ENCODE measurements around the gene KLHL22.
A peak's percentile ranks its signal among the peaks of the same experiment; 100 is the strongest.
"Not testable (repeated sequence)": the region's sequence is repeated elsewhere in the genome, so short reads cannot be mapped to it uniquely, and the experiment has no call there.

KLHL22 gene

DNA sequence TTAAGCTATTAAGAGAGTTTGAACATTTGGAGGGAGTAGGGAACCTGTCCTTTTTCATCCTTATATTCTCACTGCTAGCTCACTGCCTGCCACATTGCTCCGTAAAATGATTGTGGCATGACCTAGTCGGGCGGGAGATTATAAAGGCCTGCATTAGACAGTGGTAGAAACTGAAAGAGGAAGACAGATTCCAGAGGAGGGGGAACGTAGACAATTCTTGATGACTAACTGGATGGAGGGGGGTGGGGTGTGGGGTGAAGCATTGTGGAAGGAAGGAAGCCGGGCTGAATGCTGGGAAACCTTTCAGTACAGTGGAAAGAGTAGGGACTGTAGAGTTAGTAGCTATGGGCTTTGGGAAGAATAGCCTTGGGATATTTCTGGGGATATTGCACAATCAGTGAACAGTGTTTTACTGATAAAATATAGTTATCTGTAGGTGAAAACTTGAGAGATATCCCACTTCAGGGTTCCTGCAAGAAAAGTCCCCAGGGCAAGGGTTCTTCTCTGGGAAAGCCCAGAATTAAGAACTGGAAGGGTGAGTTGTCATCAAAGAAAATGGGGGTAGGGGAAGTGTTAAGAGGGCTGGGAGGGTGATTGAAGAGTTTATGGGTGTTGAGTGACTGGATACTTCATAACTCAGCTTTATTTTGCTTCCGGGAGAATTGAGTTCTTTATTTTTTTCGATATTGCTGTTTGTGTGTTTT is 13.9 kb upstream of the KLHL22 start:
- H4K20me1 ChIP-seq (ENCODE audit: control insufficient read depth, insufficient read depth, low read depth, low read length) = peaks cover 21% of the 10 kb centered on the region

DNA sequence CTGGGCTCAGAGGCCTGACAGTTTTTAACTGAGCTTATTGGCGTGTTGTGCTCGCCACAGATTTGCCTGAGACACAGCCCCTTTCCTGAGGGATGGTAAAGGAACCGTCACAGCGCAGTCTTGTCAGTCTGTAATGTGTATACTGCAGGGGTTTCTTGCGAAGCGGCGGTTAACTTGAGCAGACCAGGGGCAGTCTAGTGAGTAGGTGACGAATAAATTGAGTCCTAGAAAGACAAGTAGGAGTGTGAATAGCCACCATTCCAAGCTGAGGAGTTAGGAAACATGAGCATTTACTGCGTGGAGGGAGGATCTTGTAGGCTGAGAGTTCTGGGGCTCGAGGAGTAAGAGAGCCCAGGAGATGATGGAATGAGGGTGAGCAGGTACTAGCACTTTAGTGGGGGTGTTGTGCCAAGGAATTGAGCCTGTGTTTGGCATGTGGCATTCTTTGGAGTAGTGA is 13.2 kb upstream of the KLHL22 start:
- TF ChIP-seq EZH2phosphoT487 (IDR thresholded peaks at IDR 0.05; ENCODE audit: borderline replicate concordance, low read length) = no peak
- Histone ChIP-seq H3K9me2 (replicated peaks; ENCODE audit: control insufficient read depth, low read length) (no peaks in the 10 kb centered on the region), H3K4me2 (ENCODE audit: low read length) (peak overlapping the region; percentile 97), H3K36me3 (ENCODE audit: control insufficient read depth, low read length) (peaks cover 43% of the 10 kb centered on the region), H3K27me3 (ENCODE audit: control insufficient read depth, low read length) (no peaks in the 10 kb centered on the region), H3K27ac (ENCODE audit: low read depth, low read length) (peak overlapping the region; percentile 58), H3F3A (ENCODE audit: control insufficient read depth, insufficient read depth) (no peaks in the 10 kb centered on the region), H3K9me3 (ENCODE audit: control insufficient read depth, insufficient read depth, low read length) (no peaks in the 10 kb centered on the region), H3K4me3 (ENCODE audit: low read length) (peak overlapping the region; percentile 98), H3K79me2 (ENCODE audit: control insufficient read depth, low read length) (peaks cover 65% of the 10 kb centered on the region), H3K4me1 (ENCODE audit: control insufficient read depth, low read length) (peaks cover 37% of the 10 kb centered on the region), H4K20me1 (ENCODE audit: control insufficient read depth, insufficient read depth, low read depth, low read length) (peaks cover 21% of the 10 kb centered on the region)

More for the DNA sequence above, 13.9 kb upstream of the KLHL22 start:
- Histone ChIP-seq H3K4me1 (ENCODE audit: control insufficient read depth, low read length) (peaks cover 37% of the 10 kb centered on the region), H3K79me2 (ENCODE audit: control insufficient read depth, low read length) (peaks cover 72% of the 10 kb centered on the region), H3K36me3 (ENCODE audit: control insufficient read depth, low read length) (peaks cover 48% of the 10 kb centered on the region), H3K4me3 (ENCODE audit: low read length) (peak overlapping the region; percentile 98), H3F3A (ENCODE audit: control insufficient read depth, insufficient read depth) (no peaks in the 10 kb centered on the region), H3K4me2 (ENCODE audit: low read length) (peak overlapping the region; percentile 97), H3K9me3 (ENCODE audit: control insufficient read depth, insufficient read depth, low read length) (no peaks in the 10 kb centered on the region), H3K27ac (ENCODE audit: low read depth, low read length) (peak overlapping the region; percentile 58), H3K9me2 (replicated peaks; ENCODE audit: control insufficient read depth, low read length) (no peaks in the 10 kb centered on the region), H3K27me3 (ENCODE audit: control insufficient read depth, low read length) (no peaks in the 10 kb centered on the region)
- no peak for TF ChIP-seq EZH2phosphoT487 (IDR thresholded peaks at IDR 0.05; ENCODE audit: borderline replicate concordance, low read length)

GRCh38 chr22:20508067-20508755 is 12.6 kb upstream of the KLHL22 start:
- not testable (repeated sequence) for H3F3A ChIP-seq (ENCODE audit: control insufficient read depth, insufficient read depth); H3K27me3 ChIP-seq (ENCODE audit: control insufficient read depth, low read length); H3K9me2 ChIP-seq (replicated peaks; ENCODE audit: control insufficient read depth, low read length); H3K9me3 ChIP-seq (ENCODE audit: control insufficient read depth, insufficient read depth, low read length)
- Histone ChIP-seq H3K36me3 (ENCODE audit: control insufficient read depth, low read length) (peaks cover 39% of the 10 kb centered on the region), H4K20me1 (ENCODE audit: control insufficient read depth, insufficient read depth, low read depth, low read length) (peaks cover 21% of the 10 kb centered on the region), H3K4me3 (ENCODE audit: low read length) (peak overlapping the region; percentile 98), H3K27ac (ENCODE audit: low read depth, low read length) (peak overlapping the region; percentile 72), H3K79me2 (ENCODE audit: control insufficient read depth, low read length) (peaks cover 59% of the 10 kb centered on the region), H3K4me1 (ENCODE audit: control insufficient read depth, low read length) (peaks cover 37% of the 10 kb centered on the region), H3K4me2 (ENCODE audit: low read length) (peak overlapping the region; percentile 97)

- Histone ChIP-seq H3K27me3 (ENCODE audit: control insufficient read depth, low read length) (no peaks in the 10 kb centered on the region), H3K79me2 (ENCODE audit: control insufficient read depth, low read length) (peaks cover 51% of the 10 kb centered on the region), H3F3A (ENCODE audit: control insufficient read depth, insufficient read depth) (no peaks in the 10 kb centered on the region), H3K4me1 (ENCODE audit: control insufficient read depth, low read length) (peaks cover 37% of the 10 kb centered on the region), H4K20me1 (ENCODE audit: control insufficient read depth, insufficient read depth, low read depth, low read length) (peaks cover 21% of the 10 kb centered on the region), H3K36me3 (ENCODE audit: control insufficient read depth, low read length) (peaks cover 39% of the 10 kb centered on the region), H3K27ac (ENCODE audit: low read depth, low read length) (peak within 1 kb of the TSS; percentile 72), H3K9me2 (replicated peaks; ENCODE audit: control insufficient read depth, low read length) (no peaks in the 10 kb centered on the region), H3K4me3 (ENCODE audit: low read length) (peak within 1 kb of the TSS; percentile 98), H3K9me3 (ENCODE audit: control insufficient read depth, insufficient read depth, low read length) (no peaks in the 10 kb centered on the region), H3K4me2 (ENCODE audit: low read length) (peak within 1 kb of the TSS; percentile 97)
- TF ChIP-seq EZH2phosphoT487 (IDR thresholded peaks at IDR 0.05; ENCODE audit: borderline replicate concordance, low read length) (no peak), CTCF (IDR thresholded peaks at IDR 0.05; ENCODE audit: low read depth, low read length, poor library complexity, severe bottlenecking) (no peak)
These were observed 11.9 kb upstream of the KLHL22 start, which contains the start of gene MED15 for GRCh38 chr22:20507253-20508066. Gene MED15, plus strand, starts transcription at chr22:20507610. Its CDS starts 69 bp downstream, at chr22:20507679.

Measured in DOHH2 (cell line).